A172 (cell line): Measurements from ENCODE around the gene GFOD2. TPM values are rescaled to one million over a fixed set of nuclear protein-coding genes. Genes with fewer than 3 reads are reported as not detected.

ENCODE experiments used
- DNase-seq: peaks from one replicate; pipeline ENCODE4 v3.0.0-alpha.2; 2015; ENCODE audit warnings: low spot score
- total RNA-seq: library from RNA; depleted of rRNA; stranded (reverse); fragments of >200 nt; shearing (Covaris generic); gene quantifications from 2 replicates; pipeline ENCODE4 v1.2.3, GENCODE V29; 2014; rRNA removed

GFOD2 gene
- total RNA-seq, 1 experiment from 2014 or later = 21.9 TPM

GRCh38 chr16:67645397-67646121, 73.6 kb downstream of the GFOD2 start:
- no peak for DNase-seq

GRCh38 chr16:67644038-67644437, 75.1 kb downstream of the GFOD2 start:
- DNase-seq = no peak

DNA sequence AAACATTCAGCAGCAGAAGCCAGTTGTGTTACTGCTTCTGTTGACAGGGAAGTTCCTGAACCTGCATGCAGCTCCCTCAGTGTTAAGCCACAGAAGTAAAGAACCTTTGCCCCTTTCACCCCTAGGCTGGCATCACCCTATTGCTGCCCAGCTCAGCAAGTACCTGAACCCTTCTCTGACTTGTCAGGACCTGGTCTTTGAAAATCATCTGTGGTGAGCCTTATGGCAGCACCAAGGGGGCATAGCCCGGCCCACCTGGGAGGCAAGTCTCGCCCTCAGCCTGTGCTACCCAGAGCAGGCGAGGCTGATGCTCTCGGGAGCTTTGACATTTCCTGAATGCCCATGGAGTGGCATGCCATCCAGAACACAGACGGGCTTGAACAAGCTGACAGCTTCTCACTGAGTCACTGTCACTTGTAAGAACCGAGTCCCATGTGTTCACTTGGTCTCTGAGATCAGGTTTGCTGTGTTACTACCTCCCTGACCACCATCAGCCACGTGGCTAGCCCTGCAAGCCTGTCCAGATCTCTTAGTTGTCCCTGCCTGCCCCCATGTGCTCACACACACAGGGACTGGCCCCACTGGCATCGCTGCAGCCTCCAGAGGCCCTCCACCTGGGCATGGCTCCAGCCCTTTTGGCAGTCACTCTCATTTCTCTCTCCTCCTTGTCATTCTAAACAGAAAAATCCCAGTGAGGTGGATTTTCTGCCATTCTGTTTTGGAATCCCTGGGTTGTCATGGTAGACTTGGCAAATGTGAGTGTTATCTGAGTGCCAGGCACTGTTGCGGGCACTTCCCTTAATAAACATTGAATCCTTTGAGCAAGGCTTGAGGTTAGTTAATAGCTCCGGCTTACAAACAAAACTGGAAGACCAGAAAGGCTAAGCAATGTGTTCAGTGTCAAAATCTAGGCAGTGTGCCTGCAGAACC, 77.1 kb downstream of the GFOD2 start:
- no peak for DNase-seq

GRCh38 chr16:67637625-67638024, 81.5 kb downstream of the GFOD2 start:
- no peak for DNase-seq

DNA sequence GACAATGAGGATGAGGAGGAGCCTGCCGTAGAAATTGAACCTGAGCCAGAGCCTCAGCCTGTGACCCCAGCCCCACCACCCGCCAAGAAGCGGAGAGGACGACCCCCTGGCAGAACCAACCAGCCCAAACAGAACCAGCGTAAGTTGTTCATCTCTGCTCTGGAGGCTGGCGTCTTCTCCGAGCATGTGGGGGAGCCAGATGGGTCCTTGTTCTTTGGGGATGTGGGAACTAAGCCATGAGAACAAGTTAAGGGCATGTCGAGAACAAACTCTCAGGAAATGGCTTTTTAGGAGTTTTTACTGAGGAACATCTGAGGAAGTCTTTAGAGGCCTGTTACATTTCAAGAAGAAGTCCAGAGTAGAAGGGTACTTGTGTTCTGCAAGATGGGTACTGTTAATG, 82.4 kb downstream of the GFOD2 start:
- DNase-seq = no peak

- no peak for DNase-seq
Measured at GRCh38 chr16:67632415-67633172, 86.5 kb downstream of the GFOD2 start.

DNA sequence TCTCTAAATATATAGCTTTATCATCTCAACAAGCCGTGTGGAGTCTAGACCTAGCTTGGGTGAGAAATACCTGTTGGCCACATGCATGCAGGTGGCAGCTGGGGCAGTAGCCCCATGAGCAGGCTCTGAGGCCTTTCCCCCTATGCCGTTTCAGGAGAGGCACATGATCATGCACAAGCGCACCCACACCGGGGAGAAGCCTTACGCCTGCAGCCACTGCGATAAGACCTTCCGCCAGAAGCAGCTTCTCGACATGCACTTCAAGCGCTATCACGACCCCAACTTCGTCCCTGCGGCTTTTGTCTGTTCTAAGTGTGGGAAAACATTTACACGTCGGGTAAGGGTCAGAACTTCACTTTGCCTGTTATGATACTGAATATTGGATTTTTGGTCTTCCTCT, 90.9 kb downstream of the GFOD2 start:
- DNase-seq = no peak

Other genes starting within 250 kb of the GFOD2 start
- 66.8 and 77.5 TPM in 2 replicates for gene ATP6V0D1, start 238.2 kb downstream of the GFOD2 start, total RNA-seq
- gene AGRP, start 235.8 kb downstream of the GFOD2 start, total RNA-seq = not detected in 2 replicates
- gene RIPOR1, start 190.5 kb downstream of the GFOD2 start, total RNA-seq = 21.6 and 31.6 TPM in 2 replicates
- 29.7 and 30.3 TPM in 2 replicates for gene CTCF, start 156.8 kb downstream of the GFOD2 start, total RNA-seq
- gene CARMIL2, start 74.2 kb downstream of the GFOD2 start, total RNA-seq = 5.1 and 11.7 TPM in 2 replicates
- gene ACD, start 59.1 kb downstream of the GFOD2 start, total RNA-seq = 43.0 and 73.8 TPM in 2 replicates
- 5.7 and 12.9 TPM in 2 replicates for gene PARD6A, start 58.4 kb downstream of the GFOD2 start, total RNA-seq
- gene ENKD1, start 52.6 kb downstream of the GFOD2 start, total RNA-seq = 1.7 TPM in 1 of 2 replicates, not detected in the other
- gene C16orf86, start 52.5 kb downstream of the GFOD2 start, total RNA-seq = not detected in 2 replicates
- 3.7 and 8.8 TPM in 2 replicates for gene RANBP10, start 87.2 kb upstream of the GFOD2 start, total RNA-seq
- 0.05 and 0.55 TPM in 2 replicates for gene TSNAXIP1, start 87.6 kb upstream of the GFOD2 start, total RNA-seq
- gene THAP11, start 123.0 kb upstream of the GFOD2 start, total RNA-seq = 21.4 and 21.6 TPM in 2 replicates
- gene NUTF2, start 127.6 kb upstream of the GFOD2 start, total RNA-seq = 68.5 and 72.4 TPM in 2 replicates
- 25.5 and 27.9 TPM in 2 replicates for gene CENPT, start 128.4 kb upstream of the GFOD2 start, total RNA-seq
- gene EDC4, start 153.7 kb upstream of the GFOD2 start, total RNA-seq = 31.8 and 50.7 TPM in 2 replicates
- gene NRN1L, start 165.6 kb upstream of the GFOD2 start, total RNA-seq = not detected in 2 replicates
- gene PSKH1, start 173.9 kb upstream of the GFOD2 start, total RNA-seq = 3.3 and 3.5 TPM in 2 replicates
- 0.33 and 0.96 TPM in 2 replicates for gene CTRL, start 212.5 kb upstream of the GFOD2 start, total RNA-seq
- gene PSMB10, start 217.5 kb upstream of the GFOD2 start, total RNA-seq = 27.9 and 28.8 TPM in 2 replicates
- gene LCAT, start 224.8 kb upstream of the GFOD2 start, total RNA-seq = 4.9 and 16.7 TPM in 2 replicates
- 25.1 and 26.6 TPM in 2 replicates for gene SLC12A4, start 249.3 kb upstream of the GFOD2 start, total RNA-seq